A673 (cell line): ENCODE measurements around the gene C1orf198. TPM values are rescaled to one million over a fixed set of nuclear protein-coding genes. Genes with fewer than 3 reads are reported as not detected.

Experiments
- BruUV-seq: library from RNA; stranded (reverse); fragments of 400-500 nt; replicated peaks from 2 replicates; lab custom pipeline; 2021; lab: Mats Ljungman, UMichigan
- CTCF ChIA-PET: fragments of 300-600 bp; sonication (Branson Sonifier 250); formaldehyde crosslinking; loops from one replicate; lab custom pipeline; 2022; ENCODE audit warnings: antibody characterized with exemption; lab: Charles Lee
- POLR2A ChIA-PET: fragments of 300-600 bp; sonication (Branson Sonifier 250); formaldehyde crosslinking; loops from one replicate; lab custom pipeline; 2022; ENCODE audit warnings: antibody characterized with exemption; ENCODE audit not compliant: low non-redundant PET; lab: Charles Lee
- DNase-seq: peaks from one replicate; pipeline ENCODE4 v3.0.0-alpha.2; 2015; ENCODE audit warnings: low spot score
- H3K27ac ChIP-seq: fragments of 200-600 bp; sonication (generic); 2 replicates; pipeline ENCODE4 v1.5.1; 2016; ENCODE audit warnings: mixed run types, low read depth, mild to moderate bottlenecking, mixed read lengths, antibody characterized with exemption, low read length; ENCODE audit not compliant: poor library complexity, severe bottlenecking
- H3K27me3 ChIP-seq: fragments of 200-600 bp; sonication (generic); replicated peaks from 2 replicates; pipeline ENCODE4 v1.6.1; 2017; ENCODE audit warnings: mixed run types, low read depth, mild to moderate bottlenecking, mixed read lengths, antibody characterized with exemption, low read length; ENCODE audit not compliant: insufficient read depth, poor library complexity
- H3K36me3 ChIP-seq: fragments of 200-600 bp; sonication (generic); 2 replicates; pipeline ENCODE4 v1.6.1; 2016; ENCODE audit warnings: mixed run types, mild to moderate bottlenecking, mixed read lengths, antibody characterized with exemption, low read length; ENCODE audit not compliant: insufficient read depth, poor library complexity, severe bottlenecking
- H3K4me1 ChIP-seq: fragments of 200-600 bp; sonication (generic); 2 replicates; pipeline ENCODE4 v1.6.1; 2017; ENCODE audit warnings: mixed run types, mild to moderate bottlenecking, mixed read lengths, antibody characterized with exemption, low read length; ENCODE audit not compliant: insufficient read depth, poor library complexity, severe bottlenecking
- H3K4me3 ChIP-seq: fragments of 200-600 bp; sonication (generic); 2 replicates; pipeline ENCODE4 v1.5.1; 2016; ENCODE audit warnings: low read depth, mixed run types, mild to moderate bottlenecking, mixed read lengths, low read length; ENCODE audit not compliant: poor library complexity, severe bottlenecking
- H3K9me3 ChIP-seq: fragments of 200-600 bp; sonication (generic); 2 replicates; pipeline ENCODE4 v1.6.1; 2016; ENCODE audit warnings: mixed run types, low read depth, mild to moderate bottlenecking, mixed read lengths, antibody characterized with exemption, low read length; ENCODE audit not compliant: poor library complexity, severe bottlenecking
- EZH2 ChIP-seq: fragments of 200-600 bp; sonication (generic); IDR thresholded peaks from 2 replicates; pipeline ENCODE4 v1.6.1; 2017; ENCODE audit warnings: borderline replicate concordance, low read depth, mild to moderate bottlenecking, mixed read lengths, antibody characterized with exemption, low read length; ENCODE audit not compliant: poor library complexity, severe bottlenecking
- intact Hi-C: fragments of 100-400 bp; cut with micrococcal nuclease; formaldehyde crosslinking; loops from one replicate; pipeline ENCODE4 v1.10.0; 2022; ENCODE audit not compliant: unreplicated experiment
- total RNA-seq: library from RNA; stranded (reverse); gene quantifications from 2 replicates; pipeline ENCODE4 v1.2.3, GENCODE V29; 2021
- TF ChIP-seq, protein P1 (sequence below): fragments of 300-800, 200-600 bp; sonication (generic); conservative IDR thresholded peaks from 2 replicates; pipeline ENCODE4 v1.5.1; 2017; ENCODE audit warnings: low read depth, mild to moderate bottlenecking, antibody characterized with exemption, low read length, moderate library complexity, mixed read lengths

Gene C1orf198
- total RNA-seq, 1 experiment from 2014 or later = 42.4 TPM

DNA sequence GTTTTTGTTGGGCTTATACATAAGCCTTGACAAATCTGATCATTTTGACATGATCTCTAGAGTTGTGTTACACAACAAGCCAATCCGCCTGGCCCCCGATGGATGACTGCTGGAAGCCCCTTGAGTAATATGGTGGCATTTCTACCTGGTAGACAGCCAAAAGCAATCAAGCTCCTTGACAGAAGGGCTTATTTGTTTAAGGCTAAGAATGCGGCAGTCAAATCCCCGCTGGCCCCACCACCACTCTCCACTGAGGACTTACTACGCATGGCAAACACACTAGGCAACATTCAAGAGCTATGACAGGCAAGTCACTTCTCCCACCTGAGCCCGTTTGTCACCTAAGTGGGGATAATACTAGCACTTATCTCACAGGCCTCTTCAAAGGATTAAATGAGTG lies 33.4 kb upstream of the C1orf198 start:
- CTCF ChIA-PET = no interaction called here
- Histone ChIP-seq H3K9me3 (no peaks in the 10 kb centered on the region), H3K27ac (no peak overlapping the region), H3K36me3 (peaks cover 5% of the 10 kb centered on the region), H3K27me3 (no peaks in the 10 kb centered on the region), H3K4me1 (no peaks in the 10 kb centered on the region), H3K4me3 (no peak overlapping the region)
- no peak for DNase-seq
- TF ChIP-seq, protein P1, sequence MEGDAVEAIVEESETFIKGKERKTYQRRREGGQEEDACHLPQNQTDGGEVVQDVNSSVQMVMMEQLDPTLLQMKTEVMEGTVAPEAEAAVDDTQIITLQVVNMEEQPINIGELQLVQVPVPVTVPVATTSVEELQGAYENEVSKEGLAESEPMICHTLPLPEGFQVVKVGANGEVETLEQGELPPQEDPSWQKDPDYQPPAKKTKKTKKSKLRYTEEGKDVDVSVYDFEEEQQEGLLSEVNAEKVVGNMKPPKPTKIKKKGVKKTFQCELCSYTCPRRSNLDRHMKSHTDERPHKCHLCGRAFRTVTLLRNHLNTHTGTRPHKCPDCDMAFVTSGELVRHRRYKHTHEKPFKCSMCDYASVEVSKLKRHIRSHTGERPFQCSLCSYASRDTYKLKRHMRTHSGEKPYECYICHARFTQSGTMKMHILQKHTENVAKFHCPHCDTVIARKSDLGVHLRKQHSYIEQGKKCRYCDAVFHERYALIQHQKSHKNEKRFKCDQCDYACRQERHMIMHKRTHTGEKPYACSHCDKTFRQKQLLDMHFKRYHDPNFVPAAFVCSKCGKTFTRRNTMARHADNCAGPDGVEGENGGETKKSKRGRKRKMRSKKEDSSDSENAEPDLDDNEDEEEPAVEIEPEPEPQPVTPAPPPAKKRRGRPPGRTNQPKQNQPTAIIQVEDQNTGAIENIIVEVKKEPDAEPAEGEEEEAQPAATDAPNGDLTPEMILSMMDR = no peak
- TF ChIP-seq EZH2 = no peak
- POLR2A ChIA-PET = no interaction called here
- intact Hi-C loops = no loop called here
- no TSS peak for BruUV-seq

DNA sequence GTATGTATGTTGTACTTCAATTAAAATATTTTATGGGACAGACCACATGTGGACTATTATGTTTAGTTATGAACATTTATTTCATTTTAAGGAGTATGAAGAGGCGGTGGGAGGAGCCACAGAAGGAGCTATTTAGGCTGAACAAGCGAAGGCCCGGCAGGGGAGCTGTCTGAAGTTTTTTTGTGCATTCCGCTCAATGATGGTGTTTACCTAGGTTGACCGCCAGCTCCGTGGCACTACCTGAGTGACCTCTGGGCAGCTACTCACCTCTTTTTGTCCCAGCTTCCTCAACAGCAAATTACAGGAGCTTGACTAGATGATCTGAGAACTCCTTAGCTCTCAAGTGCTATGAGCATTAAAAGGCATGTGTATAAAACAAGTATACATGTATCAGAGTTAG lies 32.7 kb upstream of the C1orf198 start:
- Histone ChIP-seq H3K4me1 (no peaks in the 10 kb centered on the region), H3K27me3 (no peaks in the 10 kb centered on the region), H3K27ac (no peak overlapping the region), H3K9me3 (no peaks in the 10 kb centered on the region), H3K36me3 (peaks cover 5% of the 10 kb centered on the region), H3K4me3 (no peak overlapping the region)
- intact Hi-C loops = no loop called here
- no TSS peak for BruUV-seq
- TF ChIP-seq EZH2 = no peak
- TF ChIP-seq, protein P1 = no peak
- ChIA-PET CTCF (no interaction called here), POLR2A (no interaction called here)
- DNase-seq = no peak

GRCh38 chr1:230899841-230900251 lies 31.5 kb upstream of the C1orf198 start:
- BruUV-seq = no TSS peak

More at GRCh38 chr1:230899841-230900251, 31.5 kb upstream of the C1orf198 start:
- Histone ChIP-seq H3K9me3 (no peaks in the 10 kb centered on the region), H3K4me3 (no peak overlapping the region), H3K27ac (no peak overlapping the region), H3K27me3 (no peaks in the 10 kb centered on the region), H3K36me3 (no peaks in the 10 kb centered on the region), H3K4me1 (no peaks in the 10 kb centered on the region)
- intact Hi-C loops = no loop called here
- DNase-seq = no peak
- CTCF ChIA-PET = no interaction called here
- POLR2A ChIA-PET = no interaction called here
- no peak for TF ChIP-seq EZH2
- TF ChIP-seq, protein P1 = no peak
